HFF-Myc (cell line): ENCODE results near the gene SPIN2B.
"Not testable (repeated sequence)": the region's sequence is repeated elsewhere in the genome, so short reads cannot be mapped to it uniquely, and the experiment has no call there.

Experiments
- DNase-seq: peaks from one replicate; pipeline ENCODE4 v3.0.0-alpha.2; 2011; ENCODE audit warnings: low read depth; ENCODE audit errors: extremely low read depth
- H3K4me3 ChIP-seq: replicated peaks from 2 replicates; pipeline ENCODE4 v1.5.1; 2011; ENCODE audit warnings: low read depth, mild to moderate bottlenecking, control low read depth, low read length
- TF ChIP-seq, protein P1 (sequence below): IDR thresholded peaks from 2 replicates; pipeline ENCODE4 v1.5.1; 2012; ENCODE audit warnings: mild to moderate bottlenecking, low read depth, low read length, control low read depth; ENCODE audit errors: missing control alignments

SPIN2B gene

DNA sequence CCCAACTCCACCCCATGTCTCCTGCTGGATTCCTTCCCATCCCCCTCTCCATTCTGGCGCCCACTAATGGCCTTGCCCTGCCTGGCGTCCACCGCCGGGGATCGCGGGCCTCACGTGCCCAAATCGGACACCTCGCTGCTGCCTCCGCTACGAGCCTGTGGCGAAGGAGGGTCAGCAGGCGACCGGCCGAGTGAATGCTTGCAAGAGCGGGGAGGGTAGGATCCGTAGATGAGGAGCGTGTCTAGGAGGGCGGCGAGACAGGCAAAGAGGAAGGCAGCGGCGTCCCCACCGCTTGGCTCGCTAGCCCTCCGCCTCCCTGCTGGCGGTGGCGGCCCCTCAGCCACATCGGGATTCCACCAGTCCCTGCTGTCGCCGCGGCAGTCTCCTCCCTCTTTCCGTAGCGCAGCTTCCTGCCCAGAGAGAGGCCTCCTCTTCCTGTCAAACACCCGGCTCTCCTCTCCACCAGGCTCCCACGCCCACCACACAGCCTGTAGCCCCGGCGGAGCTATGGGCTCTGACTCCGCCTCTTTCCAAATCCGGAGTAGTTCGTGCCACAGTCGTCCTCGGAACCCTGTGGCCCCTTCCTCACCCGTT, at the start of gene SPIN2B:
SPIN2B (minus strand) TSS at position 387 of the 594 bp plus-strand sequence.
- H3K4me3 ChIP-seq: peak within 1 kb of the TSS; percentile 53
- DNase-seq: peak; percentile 55
- TF ChIP-seq, protein P1, sequence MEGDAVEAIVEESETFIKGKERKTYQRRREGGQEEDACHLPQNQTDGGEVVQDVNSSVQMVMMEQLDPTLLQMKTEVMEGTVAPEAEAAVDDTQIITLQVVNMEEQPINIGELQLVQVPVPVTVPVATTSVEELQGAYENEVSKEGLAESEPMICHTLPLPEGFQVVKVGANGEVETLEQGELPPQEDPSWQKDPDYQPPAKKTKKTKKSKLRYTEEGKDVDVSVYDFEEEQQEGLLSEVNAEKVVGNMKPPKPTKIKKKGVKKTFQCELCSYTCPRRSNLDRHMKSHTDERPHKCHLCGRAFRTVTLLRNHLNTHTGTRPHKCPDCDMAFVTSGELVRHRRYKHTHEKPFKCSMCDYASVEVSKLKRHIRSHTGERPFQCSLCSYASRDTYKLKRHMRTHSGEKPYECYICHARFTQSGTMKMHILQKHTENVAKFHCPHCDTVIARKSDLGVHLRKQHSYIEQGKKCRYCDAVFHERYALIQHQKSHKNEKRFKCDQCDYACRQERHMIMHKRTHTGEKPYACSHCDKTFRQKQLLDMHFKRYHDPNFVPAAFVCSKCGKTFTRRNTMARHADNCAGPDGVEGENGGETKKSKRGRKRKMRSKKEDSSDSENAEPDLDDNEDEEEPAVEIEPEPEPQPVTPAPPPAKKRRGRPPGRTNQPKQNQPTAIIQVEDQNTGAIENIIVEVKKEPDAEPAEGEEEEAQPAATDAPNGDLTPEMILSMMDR: no peak

DNA sequence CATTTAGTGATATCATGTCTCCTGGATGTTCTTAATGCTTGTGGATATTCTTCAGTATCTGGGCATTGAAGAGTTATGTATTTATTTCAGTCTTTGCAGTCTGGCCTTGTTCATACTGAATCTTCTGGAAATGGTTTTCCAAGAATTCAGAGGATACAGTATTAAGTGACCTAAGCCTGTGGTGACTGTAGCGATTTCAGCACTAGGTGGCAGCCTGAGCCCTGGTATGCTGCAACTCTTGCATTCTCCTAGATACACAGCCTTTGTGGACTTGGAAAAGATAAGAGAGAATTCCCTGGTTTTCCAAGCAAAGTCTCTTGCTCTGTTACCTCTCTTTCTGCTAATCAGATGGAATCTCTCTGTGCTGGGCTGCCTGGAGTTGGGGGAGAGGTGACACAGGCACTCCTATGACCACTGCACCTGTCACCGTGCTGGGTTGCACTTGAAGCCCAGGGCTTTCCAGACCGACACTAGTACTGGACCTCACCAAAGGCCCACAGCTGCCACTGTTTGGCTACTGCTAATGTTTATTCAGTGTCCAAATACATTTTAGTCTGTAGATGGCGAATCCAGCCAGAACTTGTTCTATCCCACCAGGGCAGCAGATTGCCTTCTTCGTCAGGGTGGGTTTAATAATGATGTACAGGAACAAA, 35.2 kb upstream of the SPIN2B start:
- DNase-seq: no peak
- no peak overlapping the region for H3K4me3 ChIP-seq
- TF ChIP-seq, protein P1: peak; percentile 43

DNA sequence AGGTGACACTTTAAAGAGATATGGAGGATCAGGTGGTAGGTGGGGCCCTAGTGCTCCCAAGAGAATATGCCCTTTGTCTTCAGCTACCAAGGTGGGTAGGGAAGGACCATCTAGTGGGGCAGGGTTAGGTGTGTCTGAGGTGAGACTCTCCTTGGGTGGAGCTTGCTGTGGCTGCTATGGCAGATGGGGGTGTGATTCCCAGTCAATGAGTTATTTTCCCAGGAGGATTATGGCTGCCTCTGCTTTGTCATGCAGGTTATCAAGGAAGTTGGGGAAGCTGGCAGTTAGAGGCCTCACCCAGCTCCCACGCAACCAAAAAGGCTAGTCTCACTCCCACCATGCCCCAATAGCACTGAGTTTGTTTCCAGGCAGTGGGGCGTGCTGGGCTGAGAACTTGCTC, 33.8 kb upstream of the SPIN2B start:
- TF ChIP-seq, protein P1: no peak
- no peak for DNase-seq
- H3K4me3 ChIP-seq: no peak overlapping the region

DNA sequence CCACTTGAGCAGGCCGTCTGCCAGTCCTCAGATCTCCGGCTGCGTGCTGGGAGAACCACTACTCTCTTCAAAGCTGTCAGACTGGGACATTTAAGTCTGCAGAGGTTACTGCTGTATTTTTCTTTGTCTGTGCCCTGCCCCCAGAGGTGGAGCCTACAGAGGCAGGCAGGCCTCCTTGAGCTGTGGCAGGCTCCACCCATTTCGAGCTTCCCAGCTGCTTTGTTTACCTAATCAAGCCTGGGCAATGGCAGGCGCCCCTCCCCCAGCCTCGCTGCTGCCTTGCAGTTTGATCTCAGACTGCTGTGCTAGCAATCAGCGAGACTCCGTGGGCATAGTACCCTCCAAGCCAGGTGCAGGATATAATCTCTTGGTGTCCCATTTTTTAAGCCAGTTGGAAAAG, 30.9 kb upstream of the SPIN2B start:
- DNase-seq, H3K4me3 ChIP-seq: not testable (repeated sequence)

DNA sequence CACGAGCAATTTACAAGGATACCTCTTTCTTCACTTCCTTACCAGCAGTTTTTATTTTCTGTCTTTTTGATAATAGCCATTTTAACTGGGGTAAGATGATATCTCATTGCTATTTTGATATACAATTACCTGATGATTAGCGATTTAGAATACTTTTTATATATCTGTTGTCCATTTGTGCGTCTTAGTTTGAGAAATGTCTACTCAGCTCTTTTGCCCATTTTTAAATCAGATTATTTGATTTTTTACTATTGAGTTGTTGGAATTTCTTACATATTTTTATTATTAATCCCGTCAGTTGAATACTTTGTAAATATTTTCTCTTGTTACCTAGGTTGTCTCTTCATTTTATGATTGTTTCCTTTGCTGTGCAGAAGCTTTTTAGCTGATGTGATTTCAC, 17.3 kb upstream of the SPIN2B start:
- H3K4me3 ChIP-seq: no peak overlapping the region
- DNase-seq: no peak
- TF ChIP-seq, protein P1: no peak

DNA sequence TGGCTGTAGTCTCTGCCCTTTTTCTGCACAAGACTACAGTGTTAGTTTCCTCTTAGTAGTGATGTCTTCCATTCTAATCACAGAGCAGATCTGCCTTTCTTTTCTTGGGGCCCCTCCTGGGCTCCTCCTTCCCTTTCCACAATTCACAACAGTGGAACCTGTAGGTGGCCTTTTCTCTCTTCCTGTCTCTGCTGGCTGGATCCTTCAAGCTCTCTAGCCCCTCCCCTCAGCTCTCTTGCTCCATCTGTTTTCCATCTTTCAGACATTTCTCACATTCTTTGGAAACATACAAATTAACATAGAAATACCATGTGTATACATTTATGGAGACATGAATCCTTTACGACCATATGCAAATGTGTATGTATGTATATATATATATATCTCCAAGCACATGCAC, 16.2 kb upstream of the SPIN2B start:
- peak overlapping the region; percentile 28 for H3K4me3 ChIP-seq
- TF ChIP-seq, protein P1: no peak
- DNase-seq: no peak

DNA sequence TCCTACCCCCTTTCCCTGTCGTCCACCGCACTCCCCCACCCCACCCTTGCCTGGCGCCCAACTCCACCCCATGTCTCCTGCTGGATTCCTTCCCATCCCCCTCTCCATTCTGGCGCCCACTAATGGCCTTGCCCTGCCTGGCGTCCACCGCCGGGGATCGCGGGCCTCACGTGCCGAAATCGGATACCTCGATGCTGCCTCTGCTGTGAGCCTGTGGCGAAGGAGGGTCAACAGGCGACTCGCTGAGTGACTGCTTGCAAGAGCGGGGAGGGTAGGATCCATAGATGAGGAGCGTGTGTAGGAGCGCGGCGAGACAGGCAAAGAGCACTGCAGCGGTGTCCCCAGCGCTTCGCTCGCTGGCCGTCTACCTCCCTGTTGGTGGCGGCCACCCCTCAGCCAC, 15.7 kb upstream of the SPIN2B start, which contains the start of gene SPIN2A:
SPIN2A (minus strand) TSS at position 325 of the 400 bp plus-strand sequence. CDS start 800 bp downstream, outside the sequence.
- not testable (repeated sequence) for DNase-seq
- peak within 1 kb of the TSS; percentile 28 for H3K4me3 ChIP-seq

DNA sequence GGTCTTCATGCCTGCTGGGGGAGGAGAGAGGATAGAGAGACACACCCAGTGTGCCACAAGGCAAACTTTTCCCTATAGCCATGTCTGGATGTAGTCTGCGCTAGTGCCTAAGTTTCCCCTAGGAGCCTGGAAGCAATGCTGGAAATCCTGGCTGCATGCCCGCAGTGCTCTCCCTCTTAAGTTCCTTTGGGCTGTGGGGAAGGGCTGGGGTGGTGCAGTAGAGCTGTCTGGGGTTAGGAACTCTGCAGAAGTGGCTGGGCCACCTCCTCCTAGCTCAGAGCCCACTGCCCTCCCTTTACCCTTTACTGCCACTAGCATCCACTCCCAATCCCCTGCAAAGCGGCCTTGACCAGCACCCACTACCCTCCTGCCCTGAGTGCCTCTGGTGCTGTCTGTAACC, 15.2 kb upstream of the SPIN2B start:
- peak overlapping the region; percentile 28 for H3K4me3 ChIP-seq
- not testable (repeated sequence) for DNase-seq
